GM21619 (cell line): ENCODE measurements around the gene DISC1.

Source experiments
- ATAC-seq: cut with Tn5 transposase; IDR thresholded peaks from one replicate; pipeline ENCODE4 v1.9.1; 2021; ENCODE audit not compliant: unreplicated experiment

Gene DISC1

GRCh38 chr1:232059726-232060374 is 433.3 kb downstream of the DISC1 start:
- no peak for ATAC-seq

GRCh38 chr1:232062967-232063366 is 436.4 kb downstream of the DISC1 start:
- ATAC-seq = no peak

GRCh38 chr1:232066521-232066920 is 439.9 kb downstream of the DISC1 start:
- ATAC-seq = no peak

GRCh38 chr1:232074265-232074664 is 447.7 kb downstream of the DISC1 start:
- no peak for ATAC-seq

- ATAC-seq = no peak
Observed at GRCh38 chr1:232077809-232078208, 451.2 kb downstream of the DISC1 start.

GRCh38 chr1:232084584-232085223 is 458.1 kb downstream of the DISC1 start:
- no peak for ATAC-seq

- ATAC-seq = no peak
Observed at GRCh38 chr1:232090816-232091215, 464.2 kb downstream of the DISC1 start.
